ENCODE measurements around the gene HRH3. TPM values are rescaled to one million over a fixed set of nuclear protein-coding genes. Genes with fewer than 3 reads are reported as not detected.

Gene HRH3
- total and polyA plus RNA-seq, 2 donors (not counting 1 experiment from before 2014, with no cell fraction given): not detected

- 89% methylated on average over 21 of the region's 22 CpGs for WGBS (ENCODE audit: insufficient coverage)
- peaks cover 11 to 14% of the 10 kb centered on the region in 2 donors for H3K4me1 ChIP-seq (ENCODE audit: control insufficient read depth in 2 of 2, insufficient read depth in 2 of 2, low read length in 2 of 2)
- H3K4me3 ChIP-seq (ENCODE audit: control extremely low read depth in 1 of 5, extremely low read depth in 1 of 5, insufficient read depth in 1 of 5, low read depth in 2 of 5, low read length in 4 of 5): no peak overlapping the region
- no peak overlapping the region for H2AFZ ChIP-seq (ENCODE audit: insufficient read depth, low read depth, low read length, poor library complexity, severe bottlenecking)
- no peaks in the 10 kb centered on the region for H3K9me3 Mint-ChIP-seq (ENCODE audit: insufficient read depth)
- peaks cover 0 to 27% of the 10 kb centered on the region in 2 experiments for H3K36me3 ChIP-seq (replicated peaks in 1 of 2; ENCODE audit: control extremely low read depth in 1 of 2, control insufficient read depth in 1 of 2, extremely low read depth in 1 of 2, insufficient read depth in 2 of 2, low read length in 1 of 2)
- POLR2A ChIA-PET: no interaction called here
- H3K27ac ChIP-seq (ENCODE audit: low read length in 2 of 2): no peak overlapping the region
- H3K9ac ChIP-seq (ENCODE audit: low read length): no peak overlapping the region
- no peak overlapping the region for H3K27ac Mint-ChIP-seq
- H4K20me1 ChIP-seq (ENCODE audit: control insufficient read depth, insufficient read depth, low read length, poor library complexity, severe bottlenecking): peaks cover 91% of the 10 kb centered on the region
- peaks cover 96% of the 10 kb centered on the region for H3K79me2 ChIP-seq (ENCODE audit: control insufficient read depth, insufficient read depth, low read length)
- H3K27me3 ChIP-seq (replicated peaks in 1 of 4; ENCODE audit: control extremely low read depth in 1 of 4, control insufficient read depth in 3 of 4, insufficient read depth in 4 of 4, low read length in 3 of 4): no peaks in the 10 kb centered on the region
- H3K4me1 Mint-ChIP-seq: peaks cover 30% of the 10 kb centered on the region
- TF ChIP-seq EZH2 (IDR thresholded peaks at IDR 0.05; ENCODE audit: borderline replicate concordance, insufficient read depth, low read depth, low read length, poor library complexity, severe bottlenecking) (no peak), CTCF (IDR thresholded peaks at IDR 0.05) (no peak)
- CTCF ChIA-PET: no interaction called here
- no peaks in the 10 kb centered on the region for H3K9me3 ChIP-seq (ENCODE audit: control extremely low read depth in 1 of 3, control insufficient read depth in 2 of 3, insufficient read depth in 1 of 3, low read length in 2 of 3)
- DNase-seq (no peak), ATAC-seq (ENCODE audit: low read depth) (no peak)
- intact Hi-C loops (cut with micrococcal nuclease): no loop called here
- no peak overlapping the region for H3K4me2 ChIP-seq (replicated peaks; ENCODE audit: low read depth, low read length, poor library complexity, severe bottlenecking)
- no peak overlapping the region for H3K4me3 Mint-ChIP-seq
- no peaks in the 10 kb centered on the region for H3K27me3 Mint-ChIP-seq
Measured at GRCh38 chr20:62243106-62243505, 23.0 kb upstream of the HRH3 start.

- DNase-seq (no peak), ATAC-seq (ENCODE audit: low read depth) (no peak)
- H3K27ac ChIP-seq (ENCODE audit: low read length in 2 of 2): no peak overlapping the region
- H3K79me2 ChIP-seq (ENCODE audit: control insufficient read depth, insufficient read depth, low read length): peaks cover 95% of the 10 kb centered on the region
- H3K36me3 ChIP-seq (replicated peaks in 1 of 2; ENCODE audit: control extremely low read depth in 1 of 2, control insufficient read depth in 1 of 2, extremely low read depth in 1 of 2, insufficient read depth in 2 of 2, low read length in 1 of 2): peaks cover 0 to 27% of the 10 kb centered on the region in 2 experiments
- Mint-ChIP-seq H3K27me3 (no peaks in the 10 kb centered on the region), H3K27ac (no peak overlapping the region), H3K4me3 (no peak overlapping the region), H3K4me1 (peaks cover 34% of the 10 kb centered on the region), H3K9me3 (ENCODE audit: insufficient read depth) (no peaks in the 10 kb centered on the region)
- no peak for TF ChIP-seq CTCF (IDR thresholded peaks at IDR 0.05)
- H3K9ac ChIP-seq (ENCODE audit: low read length): no peak overlapping the region
- POLR2A ChIA-PET: no interaction called here
- peaks cover 17 to 22% of the 10 kb centered on the region in 2 donors for H3K4me1 ChIP-seq (ENCODE audit: control insufficient read depth in 2 of 2, insufficient read depth in 2 of 2, low read length in 2 of 2)
- H2AFZ ChIP-seq (ENCODE audit: insufficient read depth, low read depth, low read length, poor library complexity, severe bottlenecking): no peak overlapping the region
- no peaks in the 10 kb centered on the region for H3K9me3 ChIP-seq (ENCODE audit: control extremely low read depth in 1 of 3, control insufficient read depth in 2 of 3, insufficient read depth in 1 of 3, low read length in 2 of 3)
- intact Hi-C loops (cut with micrococcal nuclease): no loop called here
- H3K27me3 ChIP-seq (replicated peaks in 1 of 4; ENCODE audit: control extremely low read depth in 1 of 4, control insufficient read depth in 3 of 4, insufficient read depth in 4 of 4, low read length in 3 of 4): no peaks in the 10 kb centered on the region
- H4K20me1 ChIP-seq (ENCODE audit: control insufficient read depth, insufficient read depth, low read length, poor library complexity, severe bottlenecking): peaks cover 84% of the 10 kb centered on the region
- CTCF ChIA-PET: no interaction called here
- no peak overlapping the region for H3K4me3 ChIP-seq (ENCODE audit: control extremely low read depth in 1 of 5, extremely low read depth in 1 of 5, insufficient read depth in 1 of 5, low read depth in 2 of 5, low read length in 4 of 5)
- 95% methylated on average over 5 of the region's 6 CpGs for WGBS (ENCODE audit: insufficient coverage)
- no peak overlapping the region for H3K4me2 ChIP-seq (replicated peaks; ENCODE audit: low read depth, low read length, poor library complexity, severe bottlenecking)
Measured at GRCh38 chr20:62242176-62242575, 22.1 kb upstream of the HRH3 start.

Data from B cell (primary cell).